GM19025 (cell line): ENCODE data around the gene TBC1D8.

Experiments
- ATAC-seq: cut with Tn5 transposase; IDR thresholded peaks from one replicate; pipeline ENCODE4 v1.9.1; 2021; ENCODE audit warnings: mild to moderate bottlenecking, low read depth, moderate library complexity; ENCODE audit not compliant: unreplicated experiment

TBC1D8 gene

GRCh38 chr2:101140237-101140636, 10.9 kb downstream of the TBC1D8 start:
- ATAC-seq = no peak

GRCh38 chr2:101139495-101139894, 11.7 kb downstream of the TBC1D8 start:
- no peak for ATAC-seq

- no peak for ATAC-seq
These were observed 15.5 kb downstream of the TBC1D8 start for GRCh38 chr2:101135412-101136296.

GRCh38 chr2:101133492-101134100, 17.6 kb downstream of the TBC1D8 start:
- ATAC-seq = no peak

- no peak for ATAC-seq
These were observed 19.0 kb downstream of the TBC1D8 start for GRCh38 chr2:101132202-101132601.

- ATAC-seq = no peak
These were observed 21.1 kb downstream of the TBC1D8 start for GRCh38 chr2:101130081-101130480.

GRCh38 chr2:101127319-101128056, 23.7 kb downstream of the TBC1D8 start:
- ATAC-seq = no peak

GRCh38 chr2:101125808-101126207, 25.4 kb downstream of the TBC1D8 start:
- no peak for ATAC-seq

- ATAC-seq = no peak
These were observed 25.8 kb downstream of the TBC1D8 start for GRCh38 chr2:101125374-101125773.

GRCh38 chr2:101124643-101125366, 26.4 kb downstream of the TBC1D8 start:
- no peak for ATAC-seq

GRCh38 chr2:101123795-101124471, 27.2 kb downstream of the TBC1D8 start:
- ATAC-seq = no peak

- ATAC-seq = no peak
These were observed 30.0 kb downstream of the TBC1D8 start for GRCh38 chr2:101121174-101121573.

- no peak for ATAC-seq
These were observed 30.8 kb downstream of the TBC1D8 start for GRCh38 chr2:101120124-101120996.

- ATAC-seq = no peak
These were observed 31.8 kb downstream of the TBC1D8 start for GRCh38 chr2:101119431-101119830.

GRCh38 chr2:101116841-101117552, 34.2 kb downstream of the TBC1D8 start:
- ATAC-seq = no peak

GRCh38 chr2:101116348-101116747, 34.8 kb downstream of the TBC1D8 start:
- no peak for ATAC-seq

GRCh38 chr2:101115664-101116063, 35.5 kb downstream of the TBC1D8 start:
- no peak for ATAC-seq

- ATAC-seq = no peak
These were observed 36.4 kb downstream of the TBC1D8 start for GRCh38 chr2:101114815-101115214.
